SKM-1 treated with dmso at 0.1 percent for 144 hours (cell line): ENCODE measurements around the gene PTPN18.
A peak's percentile ranks its signal among the peaks of the same experiment; 100 is the strongest.

Source experiments
- DNase-seq: peaks from one replicate; lab custom pipeline; 2025; ENCODE audit not compliant: unreplicated experiment; lab: John Stamatoyannopoulos, UW

Gene PTPN18

DNA sequence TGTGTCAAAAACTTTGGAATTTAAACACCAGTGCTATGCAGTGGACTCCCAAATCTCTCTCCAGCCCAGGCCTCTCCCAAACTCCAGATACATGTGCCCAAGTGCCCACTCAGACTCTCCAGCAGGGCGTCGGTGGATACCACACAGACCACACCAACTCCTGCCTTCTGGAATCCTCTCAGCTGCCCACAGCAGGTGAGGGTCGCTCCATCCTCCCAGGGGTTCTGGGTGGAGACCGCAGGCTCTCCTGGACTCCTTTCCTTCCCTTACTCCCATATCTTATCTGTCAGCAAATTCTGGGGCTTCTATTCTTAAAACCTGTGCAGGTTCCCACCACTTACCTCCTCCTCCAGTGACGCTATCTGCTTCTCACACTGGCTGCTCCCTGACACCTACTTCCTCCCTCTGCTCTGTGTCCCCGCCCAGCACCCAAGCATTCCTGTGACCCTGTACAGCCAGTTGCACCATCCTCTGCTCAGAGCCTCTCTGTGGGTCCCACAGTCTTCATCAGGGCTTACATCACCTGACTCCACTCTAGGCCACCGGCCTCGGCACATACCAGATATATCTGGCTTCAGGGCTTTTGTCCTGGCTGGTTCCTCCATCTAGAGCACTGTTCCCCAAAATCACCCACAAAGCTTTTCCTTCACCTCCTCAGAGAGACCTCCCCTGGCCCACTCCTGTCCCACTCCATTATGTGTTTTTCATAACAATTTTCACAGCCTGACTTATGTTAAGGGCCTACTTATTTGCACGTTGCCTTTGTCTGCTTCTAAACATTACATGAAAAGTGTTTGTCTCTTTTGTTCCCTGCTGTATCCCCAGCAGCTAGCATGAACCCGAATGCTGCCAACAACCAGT is 15.7 kb upstream of the PTPN18 start:
- DNase-seq: no peak

DNA sequence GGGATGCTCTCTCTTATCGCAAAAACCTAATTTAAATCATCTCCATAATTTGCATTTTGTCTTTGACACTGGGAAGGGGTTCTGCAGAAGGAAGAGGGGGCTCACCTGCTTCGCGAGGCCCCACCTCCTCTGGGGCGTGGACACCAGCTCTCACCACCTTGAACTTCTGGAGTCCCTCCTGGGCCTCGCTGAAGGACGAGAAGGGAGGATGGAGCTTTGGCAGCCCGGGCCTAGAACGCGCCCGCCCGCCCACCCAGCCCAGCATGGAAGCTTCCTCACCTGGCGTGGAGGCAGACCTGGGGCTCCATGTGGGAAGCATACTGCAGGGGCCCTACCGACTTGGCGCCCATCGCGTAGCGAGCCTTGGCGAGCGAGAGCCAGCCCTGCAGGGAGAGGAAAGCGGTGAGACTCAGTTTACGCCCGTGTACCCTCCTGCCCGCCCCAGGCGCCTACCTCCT is 14.3 kb upstream of the PTPN18 start:
- no peak for DNase-seq

GRCh38 chr2:130342020-130342532 is 13.8 kb upstream of the PTPN18 start:
- peak; percentile 95 for DNase-seq

DNA sequence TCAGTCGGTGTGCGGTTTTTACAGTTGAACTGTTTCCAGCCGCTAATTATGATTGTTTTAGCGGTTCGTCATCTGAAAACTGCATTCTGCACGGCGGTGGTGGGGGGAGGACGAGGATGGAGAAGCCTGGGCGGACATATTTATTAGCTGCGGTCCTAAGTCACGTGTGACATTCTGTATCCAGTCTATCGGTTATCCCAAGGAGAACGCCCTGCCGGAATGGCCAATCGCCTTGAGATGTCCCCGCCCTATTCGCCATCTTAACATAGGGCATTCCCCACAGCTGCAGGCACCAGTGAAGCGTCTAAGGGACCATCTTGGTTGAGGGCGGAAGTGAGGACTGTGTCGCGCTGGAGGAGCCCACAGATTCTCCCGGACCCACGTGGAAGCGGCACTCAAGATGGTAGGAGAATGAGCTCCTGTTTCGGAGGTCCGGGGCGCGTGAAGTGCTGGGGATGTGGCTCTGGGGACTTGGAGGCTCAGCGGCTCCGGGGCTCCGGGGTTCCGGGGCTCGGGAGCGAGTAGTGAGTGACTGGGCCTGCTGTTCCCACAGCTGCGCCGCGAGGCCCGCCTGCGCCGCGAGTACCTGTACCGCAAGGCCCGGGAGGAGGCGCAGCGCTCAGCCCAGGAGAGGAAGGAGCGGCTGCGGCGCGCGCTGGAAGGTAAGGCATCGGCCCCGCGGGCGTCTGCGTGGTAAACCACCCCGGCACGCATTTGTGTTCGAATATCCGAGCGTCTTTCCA is 13.2 kb upstream of the PTPN18 start, which contains the start of gene IMP4:
TSS of gene IMP4 (plus strand) at position 365 of the 743 bp plus-strand sequence. CDS start at position 401, 36 bp downstream.
- DNase-seq: peak; percentile 98

DNA sequence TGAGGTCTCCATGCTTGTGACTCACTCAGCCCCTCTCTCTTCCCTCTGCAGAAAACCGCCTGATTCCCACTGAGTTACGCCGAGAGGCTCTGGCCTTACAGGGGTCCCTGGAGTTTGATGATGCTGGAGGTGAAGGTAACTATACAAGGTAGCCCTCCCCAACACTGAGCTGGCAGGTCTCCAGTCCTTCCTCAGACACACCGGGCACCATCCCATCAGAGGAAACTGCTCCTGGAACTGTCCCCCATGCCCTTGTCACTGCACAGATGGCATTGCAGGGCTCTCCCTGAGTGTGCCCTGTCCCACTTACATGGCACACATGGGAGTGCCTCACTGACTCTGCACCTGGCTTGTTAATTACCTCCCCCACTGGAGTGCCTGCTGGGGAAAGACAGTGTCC is 11.3 kb upstream of the PTPN18 start:
- DNase-seq: no peak

DNA sequence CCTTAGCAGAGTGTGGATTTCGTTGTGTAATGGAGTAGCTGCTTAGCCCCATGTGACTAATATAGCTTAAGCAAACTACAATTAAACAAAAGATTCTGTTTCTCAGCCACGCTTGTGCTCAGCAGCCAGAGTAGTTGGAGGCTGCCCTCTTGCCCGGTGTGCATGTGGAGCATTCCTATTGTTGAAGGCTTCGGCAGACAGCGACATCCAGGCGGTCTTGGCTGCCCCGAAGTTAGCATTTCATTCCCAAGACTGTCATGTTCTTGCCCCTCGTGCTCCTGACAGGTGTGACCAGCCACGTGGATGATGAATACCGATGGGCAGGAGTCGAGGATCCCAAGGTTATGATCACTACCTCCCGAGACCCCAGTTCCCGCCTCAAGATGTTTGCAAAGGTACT is 10.8 kb upstream of the PTPN18 start:
- no peak for DNase-seq

GRCh38 chr2:130345611-130346010 is 10.2 kb upstream of the PTPN18 start:
- no peak for DNase-seq

GRCh38 chr2:130346041-130346740 is 9.7 kb upstream of the PTPN18 start:
- no peak for DNase-seq

- no peak for DNase-seq
These were observed 9.2 kb upstream of the PTPN18 start for GRCh38 chr2:130346741-130347066.

DNA sequence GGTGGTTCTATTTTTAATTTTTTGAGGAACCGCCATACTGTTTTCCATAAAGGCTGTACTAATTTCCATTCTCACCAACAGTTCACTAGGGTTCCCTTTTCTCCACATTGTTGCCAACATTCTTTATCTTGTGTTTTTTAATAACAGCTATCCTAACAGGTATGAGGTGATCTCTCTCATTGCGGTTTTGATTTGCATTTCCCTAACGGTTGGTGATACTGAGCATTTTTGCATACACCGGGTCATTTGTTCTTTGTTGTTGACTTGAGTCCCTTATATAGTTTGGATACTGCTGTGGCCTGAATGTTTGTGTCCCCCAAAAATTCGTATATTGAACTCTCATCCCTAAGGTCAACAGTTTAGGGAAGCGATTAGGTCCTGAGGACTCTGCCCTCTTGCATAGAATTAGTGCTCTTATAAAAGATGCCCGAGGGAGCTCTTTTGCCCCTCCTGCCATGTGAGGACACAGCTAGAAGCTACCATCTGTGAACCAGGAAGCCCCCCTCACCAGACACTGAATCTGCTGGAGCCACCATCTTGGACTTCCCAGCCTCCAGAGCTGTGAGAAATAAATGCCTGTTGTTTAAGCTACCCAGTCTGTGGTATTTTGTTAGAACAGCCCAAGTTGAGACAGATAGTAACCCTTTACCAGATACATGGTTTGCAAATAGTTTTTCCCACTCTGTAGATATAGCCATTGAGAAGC is 8.5 kb upstream of the PTPN18 start:
- no peak for DNase-seq

- DNase-seq: no peak
These were observed 6.7 kb upstream of the PTPN18 start for GRCh38 chr2:130349174-130349573.

DNA sequence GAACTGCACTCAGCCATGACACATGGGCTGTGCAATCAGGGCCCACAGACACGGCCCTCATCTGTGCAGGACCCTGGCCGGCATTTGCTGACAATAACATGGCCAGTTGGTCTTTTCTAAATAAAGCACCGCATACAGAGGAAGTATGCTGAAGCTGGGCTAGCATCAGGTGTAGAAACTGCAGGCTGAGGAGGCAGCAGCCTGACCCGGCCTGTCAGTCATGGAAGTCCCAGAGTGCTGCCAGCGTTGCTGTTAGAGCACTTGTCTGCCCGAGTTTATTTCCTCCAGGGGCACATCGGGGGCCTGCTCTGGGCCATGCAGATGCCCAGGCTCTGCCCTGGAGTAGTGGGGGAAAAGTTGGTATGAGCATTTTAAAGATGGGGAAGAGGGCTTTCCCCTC is 4.1 kb upstream of the PTPN18 start:
- no peak for DNase-seq

- no peak for DNase-seq
These were observed 3.6 kb upstream of the PTPN18 start for GRCh38 chr2:130352237-130352636.

- no peak for DNase-seq
These were observed 2.3 kb upstream of the PTPN18 start for GRCh38 chr2:130353291-130354138.

DNA sequence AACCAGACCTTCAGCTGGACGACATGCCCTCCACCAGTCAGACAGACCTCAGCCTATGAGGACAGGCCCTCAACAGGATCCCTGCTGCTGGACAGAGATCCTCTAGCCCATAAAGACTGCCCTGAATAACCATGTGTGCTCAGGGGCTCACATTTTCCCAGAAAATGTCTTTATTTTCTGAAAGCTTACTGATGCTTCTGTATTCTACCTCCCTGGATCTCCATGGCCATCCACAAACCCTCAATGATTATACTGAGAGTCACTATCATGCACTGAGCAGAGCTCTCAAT is 1.8 kb upstream of the PTPN18 start:
- DNase-seq: no peak

DNA sequence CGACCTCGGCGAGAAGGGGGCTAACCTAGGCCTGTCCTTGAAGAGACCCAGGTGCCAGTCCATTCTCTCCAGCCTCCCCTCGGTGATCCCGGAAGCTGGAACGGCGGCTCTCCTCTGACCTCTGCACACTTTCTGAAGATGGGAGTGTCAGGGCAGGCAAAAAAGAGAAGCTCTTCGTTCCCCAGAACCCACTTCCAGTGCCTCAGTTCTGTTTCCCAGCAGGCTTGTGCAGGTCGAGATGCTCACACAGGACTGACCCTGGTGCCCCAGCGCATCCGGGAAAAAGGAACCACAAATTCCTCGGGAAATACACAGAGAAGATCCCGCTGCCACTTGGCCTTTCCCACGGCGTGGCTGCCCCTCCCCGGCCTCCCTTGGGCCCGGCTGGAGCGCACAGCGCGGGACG is 681 bp upstream of the PTPN18 start:
- peak; percentile 24 for DNase-seq

DNA sequence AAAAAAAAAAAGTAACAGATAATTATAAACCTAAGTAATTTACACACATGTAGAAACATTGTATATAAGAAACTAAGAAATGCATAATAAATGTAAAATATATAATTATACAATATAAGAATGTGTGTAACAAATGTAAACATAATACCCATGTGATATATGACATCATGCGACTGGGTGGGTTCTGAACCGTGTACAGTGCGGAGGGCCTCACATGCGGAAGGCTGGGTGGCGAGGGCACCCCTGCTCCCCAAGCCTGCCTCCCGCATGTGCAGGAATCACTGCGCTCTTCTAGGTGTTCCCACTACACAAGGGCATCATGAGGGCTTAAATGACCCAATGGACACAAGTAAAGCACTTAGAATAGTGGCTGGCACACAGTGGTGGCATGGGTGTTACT is 2.0 kb downstream of the PTPN18 start:
- no peak for DNase-seq

GRCh38 chr2:130358420-130359350 is 2.8 kb downstream of the PTPN18 start:
- no peak for DNase-seq

DNA sequence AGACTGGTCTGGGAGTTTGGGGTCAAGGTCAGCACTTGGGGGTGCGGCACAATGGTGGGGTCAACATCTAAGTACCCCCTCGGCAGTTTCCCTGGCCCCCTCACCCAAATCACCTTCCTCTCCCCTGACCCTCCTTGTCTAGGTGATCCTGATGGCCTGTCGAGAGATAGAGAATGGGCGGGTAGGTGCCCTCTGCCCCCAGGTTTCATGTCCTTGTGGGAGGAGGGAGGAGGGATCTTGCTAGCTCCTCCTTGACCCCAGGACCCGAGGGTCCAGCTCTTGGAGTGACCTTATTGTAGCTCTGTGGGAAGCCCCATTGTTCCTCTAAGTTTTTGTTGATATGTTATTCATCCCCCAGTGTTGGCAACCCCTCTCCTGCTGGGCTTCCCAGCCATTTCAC is 3.6 kb downstream of the PTPN18 start:
- no peak for DNase-seq
